Breast epithelium (tissue), 3 donors: ENCODE measurements around the gene OAS2.

Experiments
- CTCF ChIP-seq, 3 donors: fragments of 450-650 bp; IDR thresholded peaks; one replicate each; pipeline ENCODE4 v1.5.1; 2016 to 2017; ENCODE audit warnings: antibody characterized with exemption in 3 of 3, mild to moderate bottlenecking in 3 of 3, moderate library complexity in 3 of 3
- POLR2A ChIP-seq: fragments of 450-650 bp; IDR thresholded peaks from one replicate; pipeline ENCODE4 v1.6.1; 2016; ENCODE audit warnings: antibody characterized with exemption, mild to moderate bottlenecking, moderate library complexity

- TF ChIP-seq POLR2A (no peak), CTCF (IDR thresholded peaks at IDR 0.05) (no peak)
Observed at GRCh38 chr12:112963227-112963861, 15.0 kb upstream of the OAS2 start.
